Measurements from ENCODE around the gene ZNF667.

The ZNF667 gene

GRCh38 chr19:56393119-56394012 lies 83.8 kb downstream of the ZNF667 start, which contains the start of gene ZNF582:
ZNF582 (minus strand) TSS chr19:56393534; CDS start chr19:56391752, 1,782 bp downstream.
- FAIRE-seq (no peak), DNase-seq (ENCODE audit: low spot score) (no peak)
